ENCODE results near the gene MSMP.

MSMP gene

DNA sequence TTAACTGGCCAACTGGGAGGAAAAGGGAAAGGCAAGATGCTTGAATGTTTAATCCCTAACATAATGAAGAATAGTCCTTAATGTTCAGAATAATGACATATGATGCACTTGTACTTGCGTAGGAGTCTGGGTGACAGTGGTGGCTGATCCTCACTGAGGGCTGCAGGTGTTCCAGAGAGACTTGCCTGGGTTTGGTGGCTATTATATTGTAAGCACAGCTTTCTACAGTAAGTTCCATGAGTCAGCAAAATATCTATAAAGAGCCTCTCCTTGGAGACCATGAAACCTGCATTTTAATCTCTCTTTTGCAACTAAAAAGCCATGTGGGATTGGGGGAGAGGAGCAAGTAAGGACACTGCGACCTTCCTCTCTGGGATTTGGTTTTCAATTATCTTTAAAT is 35.5 kb upstream of the MSMP start:
- no peak overlapping the region for H3K4me3 ChIP-seq
- no peak for DNase-seq (ENCODE audit: low spot score)
- H3K27ac ChIP-seq: no peak overlapping the region
- no peak for TF ChIP-seq CTCF (IDR thresholded peaks at IDR 0.05)

- TF ChIP-seq CTCF (IDR thresholded peaks at IDR 0.05): no peak
- no peak overlapping the region for H3K4me3 ChIP-seq
- DNase-seq (ENCODE audit: low spot score): no peak
- no peak overlapping the region for H3K27ac ChIP-seq
Observed at GRCh38 chr9:35783418-35783817, 29.3 kb upstream of the MSMP start.

- H3K27ac ChIP-seq: no peak overlapping the region
- DNase-seq (ENCODE audit: low spot score): no peak
- H3K4me3 ChIP-seq: no peak overlapping the region
- TF ChIP-seq CTCF (IDR thresholded peaks at IDR 0.05): no peak
Observed at GRCh38 chr9:35781066-35781465, 27.0 kb upstream of the MSMP start.

DNA sequence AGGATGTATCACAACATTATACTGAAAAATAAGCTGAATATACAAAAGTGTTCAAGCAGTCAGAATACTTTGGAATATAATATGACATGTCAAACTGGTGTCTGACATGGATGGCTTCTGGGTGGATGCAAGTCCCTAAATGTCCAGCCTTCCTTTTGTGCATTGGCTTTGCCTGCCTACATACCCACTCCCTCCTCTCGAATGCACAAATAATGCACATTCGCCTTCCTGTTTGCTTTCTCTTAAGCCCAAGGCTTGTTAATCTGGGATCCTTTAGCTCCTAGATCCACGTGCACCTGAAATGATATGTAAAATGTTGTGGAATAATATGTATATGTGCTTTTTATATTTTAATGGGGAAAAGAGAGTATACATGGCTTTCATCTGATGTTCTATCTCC is 24.4 kb upstream of the MSMP start:
- Histone ChIP-seq H3K4me3 (no peak overlapping the region), H3K27ac (no peak overlapping the region)
- DNase-seq (ENCODE audit: low spot score): no peak
- TF ChIP-seq CTCF (IDR thresholded peaks at IDR 0.05): no peak

DNA sequence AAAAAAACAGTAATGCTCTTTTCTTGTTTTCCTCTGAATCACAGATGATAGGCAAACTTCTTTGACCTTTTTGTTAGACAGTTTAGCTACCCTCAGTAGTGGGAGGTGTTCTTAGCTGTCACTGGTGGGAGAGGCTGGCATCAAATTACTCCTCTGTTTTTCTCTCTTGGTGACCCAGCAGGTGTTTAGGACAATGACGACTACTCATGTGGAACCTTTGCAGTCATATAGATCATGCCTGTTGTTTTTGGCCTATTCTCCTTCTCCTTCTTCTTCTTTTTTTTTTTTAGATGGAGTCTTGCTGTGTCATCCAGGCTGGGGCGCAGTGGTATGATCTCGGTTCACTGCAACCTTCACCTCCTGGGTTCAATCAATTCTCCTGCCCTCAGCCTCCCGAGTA is 21.9 kb upstream of the MSMP start:
- TF ChIP-seq CTCF (IDR thresholded peaks at IDR 0.05): no peak
- no peak overlapping the region for H3K27ac ChIP-seq
- no peak overlapping the region for H3K4me3 ChIP-seq
- no peak for DNase-seq (ENCODE audit: low spot score)

DNA sequence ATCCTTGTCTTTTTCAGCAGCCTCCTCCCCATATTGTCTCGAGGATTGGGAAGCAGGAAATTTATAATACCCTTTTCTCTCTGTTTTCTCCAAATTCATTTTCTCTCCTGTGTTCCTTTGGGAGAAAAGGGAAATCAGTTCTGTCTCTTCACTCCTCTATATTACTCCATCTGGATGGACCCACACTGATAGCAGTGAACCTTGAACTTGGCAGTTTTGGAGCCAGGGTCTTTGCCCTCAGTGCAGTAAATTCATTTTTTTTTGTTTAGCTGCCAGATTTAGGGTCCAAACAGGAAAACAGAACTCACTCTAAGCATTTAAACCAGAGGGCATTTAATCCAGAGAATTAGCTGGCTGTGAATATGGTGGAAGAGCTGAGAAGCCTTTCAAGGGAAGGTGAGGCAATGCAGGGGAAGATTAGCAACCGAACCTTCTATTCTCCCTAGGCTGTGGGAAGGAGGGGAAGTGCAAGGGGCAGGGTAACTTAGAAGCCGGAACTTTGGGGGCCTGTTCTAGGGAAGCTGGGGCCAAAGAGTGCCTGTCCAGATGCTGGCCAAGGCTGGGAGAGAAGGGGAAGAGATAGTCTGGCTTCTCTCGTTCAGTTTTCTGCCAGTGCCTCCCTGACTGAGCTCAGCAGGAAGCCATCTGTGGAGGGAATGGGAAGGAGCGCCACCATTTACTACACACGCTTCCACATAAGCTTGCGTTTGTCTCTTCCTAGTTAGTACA is 21.0 kb upstream of the MSMP start:
- Histone ChIP-seq H3K4me3 (no peak overlapping the region), H3K27ac (no peak overlapping the region)
- TF ChIP-seq CTCF (IDR thresholded peaks at IDR 0.05): no peak
- DNase-seq (ENCODE audit: low spot score): no peak

- no peak for DNase-seq (ENCODE audit: low spot score)
- TF ChIP-seq CTCF (IDR thresholded peaks at IDR 0.05): no peak
- no peak overlapping the region for H3K27ac ChIP-seq
- no peak overlapping the region for H3K4me3 ChIP-seq
Observed at GRCh38 chr9:35771943-35772342, 17.9 kb upstream of the MSMP start.
